ENCODE data around the gene TMTC3. TPM values are rescaled to one million over a fixed set of nuclear protein-coding genes. Genes with fewer than 3 reads are reported as not detected.

The TMTC3 gene
- total and polyA plus RNA-seq, 2 experiments from 2014 or later: 17.7 to 53.8 TPM

GRCh38 chr12:88111074-88111652 lies 30.9 kb upstream of the TMTC3 start:
- ATAC-seq (no peak), DNase-seq (ENCODE audit: low spot score) (peak; percentile 57)
- Mint-ChIP-seq H3K27me3 (ENCODE audit: insufficient read depth, low read depth, poor library complexity) (no peaks in the 10 kb centered on the region), H3K9me3 (no peaks in the 10 kb centered on the region), H3K36me3 (ENCODE audit: low read depth) (peaks cover 12% of the 10 kb centered on the region; the same call in 2 of the 3 replicates), H3K4me3 (no peak overlapping the region), H3K4me1 (no peaks in the 10 kb centered on the region; the same call in 2 of the 3 replicates), H3K27ac (no peak overlapping the region)
- no peaks in the 10 kb centered on the region for H3K79me2 ChIP-seq (replicated peaks; ENCODE audit: insufficient read depth)
- no peaks in the 10 kb centered on the region for H3K36me3 ChIP-seq (ENCODE audit: insufficient read depth)
- no peaks in the 10 kb centered on the region for H3K9me2 ChIP-seq (ENCODE audit: insufficient read depth)
- H3K27me3 ChIP-seq (ENCODE audit: insufficient read depth): no peaks in the 10 kb centered on the region
- TF ChIP-seq EZH2phosphoT487 (IDR thresholded peaks at IDR 0.05; ENCODE audit: unreplicated experiment): no peak
- TF ChIP-seq POLR2AphosphoS5 (IDR thresholded peaks at IDR 0.05; ENCODE audit: low read depth): no peak
- no peak for TF ChIP-seq ZNF331 (CRISPR knock-in tag; IDR thresholded peaks at IDR 0.05; ENCODE audit: low read depth)
- TF ChIP-seq CTCF (conservative IDR thresholded peaks at IDR 0.05; ENCODE audit: low read depth in 2 of 2): peak in 1 of 2 experiments; percentile 63; a peak in 3 of 4 replicates
- no peak for TF ChIP-seq NANOG (IDR thresholded peaks at IDR 0.05; ENCODE audit: borderline replicate concordance)
- no peaks in the 10 kb centered on the region for H3K4me1 ChIP-seq (ENCODE audit: insufficient read depth)
- no peak overlapping the region for H3K4me3 ChIP-seq
- H3K4me2 ChIP-seq: no peak overlapping the region
- H3F3A ChIP-seq (replicated peaks; ENCODE audit: low read depth): no peaks in the 10 kb centered on the region
- no peaks in the 10 kb centered on the region for H4K20me1 ChIP-seq (replicated peaks; ENCODE audit: insufficient read depth)
- H2AFZ ChIP-seq: no peak overlapping the region
- H3K27ac ChIP-seq (ENCODE audit: low read depth): no peak overlapping the region

- no peak overlapping the region for H3K27ac ChIP-seq (ENCODE audit: low read depth)
- TF ChIP-seq JUNB (IDR thresholded peaks at IDR 0.05; ENCODE audit: unreplicated experiment): no peak
- no peak for TF ChIP-seq POLR2AphosphoS5 (IDR thresholded peaks at IDR 0.05; ENCODE audit: low read depth)
- no peak for TF ChIP-seq EZH2phosphoT487 (IDR thresholded peaks at IDR 0.05; ENCODE audit: unreplicated experiment)
- TF ChIP-seq ZNF114 (CRISPR knock-in tag; IDR thresholded peaks at IDR 0.05): no peak
- no peak for TF ChIP-seq EZH2 (IDR thresholded peaks at IDR 0.05; ENCODE audit: low read depth, unreplicated experiment)
- TF ChIP-seq REST (IDR thresholded peaks at IDR 0.05; ENCODE audit: unreplicated experiment): no peak
- TF ChIP-seq NANOG (IDR thresholded peaks at IDR 0.05; ENCODE audit: borderline replicate concordance): no peak
- no peak for TF ChIP-seq ZNF462 (CRISPR knock-in tag; IDR thresholded peaks at IDR 0.05)
Observed at GRCh38 chr12:88113871-88114270, 28.2 kb upstream of the TMTC3 start.

More at GRCh38 chr12:88113871-88114270, 28.2 kb upstream of the TMTC3 start:
- Mint-ChIP-seq H3K36me3 (ENCODE audit: low read depth) (peaks cover 27% of the 10 kb centered on the region; the same call in 2 of the 3 replicates), H3K9me3 (no peaks in the 10 kb centered on the region), H3K4me3 (no peak overlapping the region), H3K27me3 (ENCODE audit: insufficient read depth, low read depth, poor library complexity) (no peaks in the 10 kb centered on the region), H3K27ac (no peak overlapping the region), H3K4me1 (no peaks in the 10 kb centered on the region; the same call in 2 of the 3 replicates)
- Histone ChIP-seq H3K4me2 (no peak overlapping the region), H3K36me3 (ENCODE audit: insufficient read depth) (no peaks in the 10 kb centered on the region; the same call in 1 of the 2 replicates), H2AFZ (no peak overlapping the region), H3K4me3 (no peak overlapping the region), H3K27me3 (ENCODE audit: insufficient read depth) (no peaks in the 10 kb centered on the region), H3K79me2 (replicated peaks; ENCODE audit: insufficient read depth) (no peaks in the 10 kb centered on the region), H3F3A (replicated peaks; ENCODE audit: low read depth) (no peaks in the 10 kb centered on the region), H4K20me1 (replicated peaks; ENCODE audit: insufficient read depth) (no peaks in the 10 kb centered on the region), H3K4me1 (ENCODE audit: insufficient read depth) (no peaks in the 10 kb centered on the region), H3K9me2 (ENCODE audit: insufficient read depth) (no peaks in the 10 kb centered on the region)
- ATAC-seq: no peak
- no peak for DNase-seq (ENCODE audit: low spot score)
